A673 (cell line): ENCODE data around the gene INTS12.

Experiments
- EZH2 ChIP-seq: fragments of 200-600 bp; sonication (generic); IDR thresholded peaks from 2 replicates; pipeline ENCODE4 v1.6.1; 2017; ENCODE audit warnings: borderline replicate concordance, low read depth, mild to moderate bottlenecking, mixed read lengths, antibody characterized with exemption, low read length; ENCODE audit not compliant: poor library complexity, severe bottlenecking
- TF ChIP-seq, protein P1 (sequence below): fragments of 300-800, 200-600 bp; sonication (generic); conservative IDR thresholded peaks from 2 replicates; pipeline ENCODE4 v1.5.1; 2017; ENCODE audit warnings: low read depth, mild to moderate bottlenecking, antibody characterized with exemption, low read length, moderate library complexity, mixed read lengths

DNA sequence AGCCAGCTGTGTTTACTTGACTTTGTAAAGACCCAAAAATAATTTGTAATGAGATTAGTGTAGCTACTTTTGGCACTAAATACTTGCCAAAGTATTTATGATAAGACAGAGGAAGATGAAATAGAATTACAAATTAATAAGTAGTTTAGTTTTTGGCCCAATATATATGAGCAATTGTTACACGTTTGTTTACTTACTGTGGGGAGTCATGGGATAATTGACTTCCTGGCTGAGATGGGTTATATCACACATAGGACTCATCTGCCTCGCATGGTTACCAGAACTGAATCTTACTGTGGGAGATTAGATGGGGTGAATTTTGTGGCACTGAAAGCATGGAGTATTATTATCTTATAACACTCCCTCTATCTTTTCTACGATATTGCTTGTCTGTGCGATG, 66.6 kb downstream of the INTS12 start:
- TF ChIP-seq EZH2: no peak
- TF ChIP-seq, protein P1, sequence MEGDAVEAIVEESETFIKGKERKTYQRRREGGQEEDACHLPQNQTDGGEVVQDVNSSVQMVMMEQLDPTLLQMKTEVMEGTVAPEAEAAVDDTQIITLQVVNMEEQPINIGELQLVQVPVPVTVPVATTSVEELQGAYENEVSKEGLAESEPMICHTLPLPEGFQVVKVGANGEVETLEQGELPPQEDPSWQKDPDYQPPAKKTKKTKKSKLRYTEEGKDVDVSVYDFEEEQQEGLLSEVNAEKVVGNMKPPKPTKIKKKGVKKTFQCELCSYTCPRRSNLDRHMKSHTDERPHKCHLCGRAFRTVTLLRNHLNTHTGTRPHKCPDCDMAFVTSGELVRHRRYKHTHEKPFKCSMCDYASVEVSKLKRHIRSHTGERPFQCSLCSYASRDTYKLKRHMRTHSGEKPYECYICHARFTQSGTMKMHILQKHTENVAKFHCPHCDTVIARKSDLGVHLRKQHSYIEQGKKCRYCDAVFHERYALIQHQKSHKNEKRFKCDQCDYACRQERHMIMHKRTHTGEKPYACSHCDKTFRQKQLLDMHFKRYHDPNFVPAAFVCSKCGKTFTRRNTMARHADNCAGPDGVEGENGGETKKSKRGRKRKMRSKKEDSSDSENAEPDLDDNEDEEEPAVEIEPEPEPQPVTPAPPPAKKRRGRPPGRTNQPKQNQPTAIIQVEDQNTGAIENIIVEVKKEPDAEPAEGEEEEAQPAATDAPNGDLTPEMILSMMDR: no peak
